Keratinocyte (primary cell): ENCODE results near the gene CCDC24.

Experiments used
- CTCF ChIP-seq, 3 experiments: IDR thresholded peaks in 1 of 3; conservative IDR thresholded peaks in 1 of 3; optimal IDR thresholded peaks in 1 of 3; 2 replicates in 2 of 3; 3 replicates in 1 of 3; pipeline versions ENCODE3 to v1.5.1; 2011; ENCODE audit warnings: low read length in 3 of 3, mild to moderate bottlenecking in 3 of 3, moderate library complexity in 2 of 3, control low read depth in 1 of 3, inconsistent platforms in 1 of 3; ENCODE audit not compliant: insufficient read depth in 2 of 3; ENCODE audit errors: extremely low read depth in 1 of 3
- EZH2 ChIP-seq: IDR thresholded peaks from one replicate; pipeline ENCODE4 v1.6.1; 2012; ENCODE audit warnings: inconsistent platforms, mild to moderate bottlenecking, low read length, moderate library complexity

GRCh38 chr1:43979528-43980254 lies 11.7 kb upstream of the CCDC24 start:
- TF ChIP-seq CTCF (optimal IDR thresholded peaks at IDR 0.05 in 1 of 3, IDR thresholded peaks at IDR 0.05 in 1 of 3, conservative IDR thresholded peaks at IDR 0.05 in 1 of 3; ENCODE audit: extremely low read depth in 1 of 3, insufficient read depth in 2 of 3, low read length in 3 of 3) (no peak), EZH2 (no peak)
